Activated CD8-positive, alpha-beta T cell treated with anti-CD3 and anti-CD28 coated beads, Interleukin-2, amount 10 ng/mL, durations not matched to agents 7 days and 5 days (primary cell): ENCODE results near the gene SRP9. TPM values are rescaled to one million over a fixed set of nuclear protein-coding genes. Genes with fewer than 3 reads are reported as not detected.
"Not testable (repeated sequence)": the region's sequence is repeated elsewhere in the genome, so short reads cannot be mapped to it uniquely, and the experiment has no call there.

Experiments
- ATAC-seq: fragments of 150-1000 bp; cut with Tn5 transposase; one replicate; pipeline ENCODE4 v1.10.0; 2021; ENCODE audit warnings: moderate library complexity
- CTCF ChIA-PET: fragments of 350-600 bp; sonication (Branson Sonifier 250); formaldehyde crosslinking; loops from one replicate; lab custom pipeline; 2021; ENCODE audit warnings: antibody characterized with exemption; lab: Charles Lee
- POLR2A ChIA-PET: fragments of 350-600 bp; sonication (Branson Sonifier 250); formaldehyde crosslinking; loops from one replicate; lab custom pipeline; 2021; ENCODE audit warnings: antibody characterized with exemption; lab: Charles Lee
- DNase-seq: peaks from one replicate; pipeline ENCODE4 v3.0.0-alpha.2; 2020
- H3K27ac Mint-ChIP-seq: one replicate; pipeline ENCODE4 v1.8.0; 2021; ENCODE audit warnings: mild to moderate bottlenecking, mixed read lengths
- H3K27me3 Mint-ChIP-seq: one replicate; pipeline ENCODE4 v1.8.0; 2021; ENCODE audit warnings: low read depth, mixed read lengths
- H3K36me3 Mint-ChIP-seq: one replicate; pipeline ENCODE4 v1.8.0; 2021; ENCODE audit warnings: low read depth, mixed read lengths
- H3K4me1 Mint-ChIP-seq: one replicate; pipeline ENCODE4 v1.8.0; 2021; ENCODE audit warnings: low read depth, mixed read lengths
- H3K4me3 Mint-ChIP-seq: one replicate; pipeline ENCODE4 v1.8.0; 2021; ENCODE audit warnings: mild to moderate bottlenecking, mixed read lengths
- H3K9me3 Mint-ChIP-seq: one replicate; pipeline ENCODE4 v1.8.0; 2022; ENCODE audit warnings: mixed read lengths; ENCODE audit not compliant: insufficient read depth
- total RNA-seq, 2 experiments: library from RNA; stranded (reverse); gene quantifications; one replicate each; pipeline ENCODE4 v1.2.3, GENCODE V29; 2021

The SRP9 gene
- total RNA-seq, 2 experiments from 2014 or later, result 240 to 247 TPM

DNA sequence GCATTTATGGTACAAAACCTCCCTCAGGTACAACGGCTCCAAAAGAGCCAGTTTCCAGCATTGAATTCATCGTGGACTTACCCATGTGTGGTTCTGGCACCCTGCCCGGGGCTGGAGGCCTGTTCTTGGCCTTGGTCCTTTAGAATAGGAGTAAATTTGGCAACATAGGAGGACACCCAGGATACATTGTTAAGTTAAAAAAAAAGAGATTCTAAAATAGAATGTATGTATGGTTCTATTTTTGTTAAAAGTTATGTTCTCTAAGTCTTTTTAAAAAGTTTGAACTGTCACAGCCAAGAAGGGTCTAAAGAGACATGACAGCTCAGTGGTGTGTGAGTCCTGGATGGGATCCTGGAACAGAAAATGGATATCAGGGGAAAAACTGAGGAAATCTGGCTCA, 58.2 kb downstream of the SRP9 start:
- Mint-ChIP-seq H3K9me3 (no peaks in the 10 kb centered on the region), H3K4me1 (no peaks in the 10 kb centered on the region), H3K4me3 (no peak overlapping the region), H3K27ac (no peak overlapping the region), H3K27me3 (no peaks in the 10 kb centered on the region), H3K36me3 (no peaks in the 10 kb centered on the region)
- ATAC-seq, result no peak
- ChIA-PET POLR2A (interaction anchor here (1.1 kb wide), 1 partner anchor 17 kb away, joined by 3 read pairs; no protein-coding TSS in a partner anchor), CTCF (interaction anchor here (1.2 kb wide), 1 partner anchor 36 kb away, joined by 3 read pairs; no protein-coding TSS in a partner anchor)
- DNase-seq, result no peak

DNA sequence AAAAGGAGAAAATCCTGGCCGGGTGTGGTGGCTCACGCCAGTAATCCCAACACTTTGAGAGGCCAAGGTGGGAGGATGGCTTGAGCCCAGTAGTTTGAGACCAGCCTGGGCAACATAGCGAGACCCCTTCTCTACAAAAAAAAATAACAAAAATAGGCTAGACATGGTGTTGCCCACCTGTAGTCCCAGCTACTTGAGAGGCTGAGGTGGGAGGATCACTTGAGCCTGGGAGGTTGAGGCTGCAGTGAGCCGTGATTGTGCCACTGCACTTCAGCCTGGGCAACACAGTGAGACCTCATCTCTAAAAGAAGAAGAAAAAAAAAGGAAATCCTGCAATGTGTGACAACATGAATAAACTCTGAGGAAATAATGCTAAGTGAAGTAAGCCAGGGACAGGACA, 58.7 kb downstream of the SRP9 start:
- H3K36me3 Mint-ChIP-seq, H3K27ac Mint-ChIP-seq, CTCF ChIA-PET, POLR2A ChIA-PET, H3K4me3 Mint-ChIP-seq, ATAC-seq, H3K4me1 Mint-ChIP-seq, DNase-seq, H3K27me3 Mint-ChIP-seq, H3K9me3 Mint-ChIP-seq: not testable (repeated sequence)

DNA sequence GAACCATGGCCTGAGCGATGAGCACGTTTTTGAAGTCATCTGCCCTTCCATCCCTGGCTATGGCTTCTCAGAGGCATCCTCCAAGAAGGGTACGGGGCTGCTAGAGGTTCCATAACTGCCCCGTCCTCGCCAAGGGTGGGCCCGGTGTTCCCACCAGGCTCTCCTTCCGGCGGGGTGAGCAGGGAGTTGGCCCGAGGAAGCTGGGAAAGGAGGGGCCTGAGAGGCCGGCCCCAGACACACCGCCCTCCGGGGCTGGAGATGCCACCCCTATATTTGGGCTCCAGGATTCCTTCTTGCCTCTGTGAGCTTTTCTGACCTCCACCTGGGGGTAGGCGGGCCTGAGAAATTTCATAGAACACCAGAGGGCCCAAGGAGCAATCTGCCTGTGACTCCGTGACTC, 61.2 kb downstream of the SRP9 start:
- Mint-ChIP-seq H3K4me3 (no peak overlapping the region), H3K36me3 (no peaks in the 10 kb centered on the region), H3K9me3 (no peaks in the 10 kb centered on the region), H3K27me3 (no peaks in the 10 kb centered on the region), H3K4me1 (peaks cover 7% of the 10 kb centered on the region), H3K27ac (no peak overlapping the region)
- DNase-seq (no peak), ATAC-seq (no peak)
- ChIA-PET CTCF (interaction anchor here (0.9 kb wide), 1 partner anchor 27 kb away, joined by 3 read pairs; no protein-coding TSS in a partner anchor), POLR2A (no interaction called here)

Other genes with a start within 250 kb of the SRP9 start
- gene ENAH, start 124.7 kb upstream of the SRP9 start, total RNA-seq, result not detected
- 1 to 10 TPM; 1.5 to 2.0 TPM for gene EPHX1, start 32.3 kb downstream of the SRP9 start, total RNA-seq
- gene TMEM63A, start 104.6 kb downstream of the SRP9 start, total RNA-seq, result 10 to 100 TPM; 83.5 to 85.8 TPM
- gene LEFTY1, start 111.3 kb downstream of the SRP9 start, total RNA-seq, result not detected
- 100 to 1,000 TPM; 122 to 126 TPM for gene PYCR2, start 146.4 kb downstream of the SRP9 start, total RNA-seq
- gene LEFTY2, start 163.4 kb downstream of the SRP9 start, total RNA-seq, result not detected
- gene SDE2, start 221.5 kb downstream of the SRP9 start, total RNA-seq, result 10 to 100 TPM; 15.4 to 16.9 TPM